Astrocyte of the spinal cord (primary cell): ENCODE data around the gene RAB22A.
A peak's percentile ranks its signal among the peaks of the same experiment; 100 is the strongest.

ENCODE experiments used
- DNase-seq: peaks from one replicate; pipeline ENCODE4 v3.0.0; 2011; ENCODE audit warnings: low read depth, low spot score
- H3K4me3 ChIP-seq: 2 replicates; pipeline ENCODE4 v1.5.1; 2011; ENCODE audit warnings: low read depth, mild to moderate bottlenecking, low read length, moderate library complexity
- CTCF ChIP-seq: IDR thresholded peaks from 2 replicates; pipeline ENCODE4 v1.5.1; 2012; ENCODE audit warnings: low read depth, mild to moderate bottlenecking, low read length, inconsistent platforms
- in situ Hi-C: cut with HindIII; loops from 2 replicates; pipeline ENCODE4 v1.10.0; 2017; ENCODE audit warnings: low sequenced_read_pairs

The RAB22A gene

GRCh38 chr20:58308680-58309527 is 611 bp upstream of the RAB22A start:
- DNase-seq, result peak; percentile 64
- H3K4me3 ChIP-seq, result peak overlapping the region; percentile 82
- TF ChIP-seq CTCF, result no peak
- in situ Hi-C loops, result no loop called here

- in situ Hi-C loops, result no loop called here
- DNase-seq, result peak; percentile 21
- TF ChIP-seq CTCF, result no peak
Observed at GRCh38 chr20:58310291-58310782, 822 bp downstream of the RAB22A start.

GRCh38 chr20:58312836-58313235 is 3.3 kb downstream of the RAB22A start:
- in situ Hi-C loops, result no loop called here
- no peak overlapping the region for H3K4me3 ChIP-seq
- DNase-seq, result no peak
- TF ChIP-seq CTCF, result no peak

More at GRCh38 chr20:58310291-58310782, 822 bp downstream of the RAB22A start:
- peak overlapping the region; percentile 79 for H3K4me3 ChIP-seq

GRCh38 chr20:58313396-58313795 is 3.9 kb downstream of the RAB22A start:
- H3K4me3 ChIP-seq, result no peak overlapping the region
- in situ Hi-C loops, result no loop called here
- no peak for TF ChIP-seq CTCF

GRCh38 chr20:58321205-58321604 is 11.7 kb downstream of the RAB22A start:
- no peak for TF ChIP-seq CTCF
- DNase-seq, result no peak
- in situ Hi-C loops, result no loop called here
- no peak overlapping the region for H3K4me3 ChIP-seq

More at GRCh38 chr20:58313396-58313795, 3.9 kb downstream of the RAB22A start:
- no peak for DNase-seq

GRCh38 chr20:58322083-58322482 is 12.6 kb downstream of the RAB22A start:
- in situ Hi-C loops, result no loop called here
- no peak for TF ChIP-seq CTCF
- no peak overlapping the region for H3K4me3 ChIP-seq
- no peak for DNase-seq
